GM18505 (cell line): ENCODE results near the gene DNAJB9.
A peak's percentile ranks its signal among the peaks of the same experiment; 100 is the strongest.

Experiments used
- ATAC-seq: cut with Tn5 transposase; IDR thresholded peaks from one replicate; pipeline ENCODE4 v1.9.1; 2021; ENCODE audit not compliant: unreplicated experiment
- POLR2A ChIP-seq: IDR thresholded peaks from 4 replicates; pipeline ENCODE4 v1.6.1; 2011; ENCODE audit warnings: borderline replicate concordance; ENCODE audit not compliant: insufficient read depth, insufficient read length; ENCODE audit errors: extremely low read depth

The DNAJB9 gene

DNA sequence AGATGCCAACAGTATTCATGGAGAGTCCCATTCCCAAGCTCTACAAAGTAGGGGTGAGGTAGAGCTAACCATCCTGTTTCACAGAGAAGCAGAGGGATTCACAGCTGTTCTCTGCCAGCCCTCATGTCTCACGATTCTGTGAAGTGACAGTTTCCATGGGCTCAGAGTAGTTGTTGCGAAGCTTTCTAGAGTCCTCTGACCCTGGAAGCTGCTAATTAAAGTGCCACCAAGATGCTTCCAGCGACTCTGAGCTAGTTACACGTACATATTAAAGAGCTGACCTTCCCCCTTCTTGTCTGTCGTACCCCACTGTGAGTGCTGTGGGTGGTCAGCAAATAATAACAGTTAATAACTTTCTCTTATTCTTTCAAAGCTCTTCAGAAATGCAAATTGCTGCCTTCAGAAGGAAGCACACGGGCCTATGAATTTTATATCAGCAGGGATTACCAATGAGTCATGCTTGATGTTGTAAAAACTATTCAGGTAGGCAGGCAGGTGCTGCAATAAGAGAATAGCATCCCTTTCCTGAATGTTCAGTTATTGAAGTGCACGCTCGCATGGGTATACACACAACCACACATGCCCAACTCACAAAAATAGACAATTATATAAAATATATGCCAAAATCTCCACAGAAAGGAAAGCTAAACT, 34.1 kb downstream of the DNAJB9 start:
- no peak for TF ChIP-seq POLR2A

GRCh38 chr7:108604307-108605077, 34.8 kb downstream of the DNAJB9 start:
- TF ChIP-seq POLR2A: no peak
- no peak for ATAC-seq

More for the DNA sequence above, 34.1 kb downstream of the DNAJB9 start:
- no peak for ATAC-seq

GRCh38 chr7:108605559-108606201, 36.0 kb downstream of the DNAJB9 start:
- TF ChIP-seq POLR2A: no peak
- peak; percentile 51 for ATAC-seq

- ATAC-seq: no peak
- no peak for TF ChIP-seq POLR2A
Observed at GRCh38 chr7:108609643-108610042, 40.0 kb downstream of the DNAJB9 start.

GRCh38 chr7:108611268-108611667, 41.6 kb downstream of the DNAJB9 start:
- TF ChIP-seq POLR2A: no peak
- ATAC-seq: no peak

- no peak for TF ChIP-seq POLR2A
- no peak for ATAC-seq
Observed at GRCh38 chr7:108613147-108613948, 43.7 kb downstream of the DNAJB9 start.

DNA sequence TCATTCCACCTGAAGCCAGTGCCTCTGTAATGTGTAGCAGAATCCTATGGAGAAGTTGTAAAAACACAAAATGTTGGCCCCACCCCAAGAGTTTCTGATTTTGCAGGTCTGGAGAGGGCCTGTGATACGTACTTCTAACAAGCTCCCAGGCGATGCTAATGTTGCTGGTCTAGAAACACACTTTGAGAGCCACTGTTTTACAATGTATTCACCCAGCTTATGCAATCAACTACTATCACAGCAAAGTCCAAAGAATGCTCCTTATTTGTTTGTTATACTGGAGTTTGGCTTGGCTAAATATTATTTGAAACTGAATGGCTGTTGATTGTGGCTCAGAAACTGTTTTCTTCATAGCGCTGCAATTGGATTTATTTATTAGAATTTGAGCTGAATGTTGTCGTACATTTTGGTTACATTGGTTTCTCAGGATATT, 44.3 kb downstream of the DNAJB9 start:
- ATAC-seq: no peak
- no peak for TF ChIP-seq POLR2A

DNA sequence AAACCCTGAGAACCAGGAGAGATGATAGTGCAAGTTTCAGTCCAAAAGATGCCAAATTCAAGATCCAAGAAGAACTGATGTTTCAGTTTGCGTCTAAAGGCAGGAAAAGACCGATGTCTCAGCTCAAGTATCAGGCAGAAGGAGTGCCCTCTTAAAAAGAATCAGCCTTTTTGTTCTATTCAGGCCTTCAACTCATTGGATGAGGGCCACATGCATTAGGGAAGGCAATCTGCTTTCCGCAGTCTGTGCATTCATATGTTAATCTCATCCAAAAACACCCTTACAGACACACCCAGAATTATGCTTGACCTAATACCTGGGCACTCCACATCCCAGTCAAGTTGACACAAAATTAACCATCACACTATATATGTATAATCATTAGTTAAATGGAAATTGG, 45.2 kb downstream of the DNAJB9 start:
- TF ChIP-seq POLR2A: no peak
- ATAC-seq: no peak

GRCh38 chr7:108618056-108618455, 48.4 kb downstream of the DNAJB9 start:
- no peak for ATAC-seq
- TF ChIP-seq POLR2A: no peak

DNA sequence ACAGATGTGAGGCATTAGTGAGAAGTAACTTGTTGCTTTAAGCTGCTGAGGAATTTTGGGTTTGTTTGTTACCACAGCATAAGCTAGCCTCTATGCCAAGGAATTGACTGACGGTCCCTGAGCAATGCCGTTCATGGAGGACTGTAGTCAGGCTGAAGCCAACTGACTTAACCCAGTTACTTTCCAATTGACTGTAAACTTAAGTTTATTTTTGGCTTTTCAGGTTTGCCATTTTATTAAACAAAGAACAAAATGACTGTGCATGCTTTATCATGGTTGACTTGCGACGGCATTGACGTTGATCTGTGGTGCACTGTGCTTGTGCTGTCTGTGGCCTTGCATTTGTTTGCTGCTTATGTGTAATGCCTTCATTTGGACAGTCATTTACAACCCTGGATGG, 53.5 kb downstream of the DNAJB9 start:
- ATAC-seq: peak; percentile 84
- no peak for TF ChIP-seq POLR2A
